Mucosa of descending colon (tissue), 3 donors: ENCODE measurements around the gene AK8. TPM values are rescaled to one million over a fixed set of nuclear protein-coding genes. Genes with fewer than 3 reads are reported as not detected.

Source experiments
- ATAC-seq: fragments of 200-7000 bp; cut with Tn5 transposase; one replicate; pipeline ENCODE4 v1.9.1; 2020; ENCODE audit warnings: mild to moderate bottlenecking, moderate library complexity
- DNase-seq, 3 donors: peaks; one replicate each; pipeline ENCODE4 v3.0.0-alpha.2; 2020
- H3K36me3 ChIP-seq: fragments of 200-600 bp; one replicate; pipeline ENCODE4 v1.8.0; 2021; ENCODE audit warnings: low read depth, mild to moderate bottlenecking
- H3K4me1 ChIP-seq: fragments of 200-600 bp; one replicate; pipeline ENCODE4 v1.8.0; 2021; ENCODE audit warnings: low read depth, mild to moderate bottlenecking
- H3K4me3 ChIP-seq: fragments of 200-600 bp; one replicate; pipeline ENCODE4 v1.8.0; 2021; ENCODE audit warnings: mild to moderate bottlenecking
- H3K9me3 ChIP-seq: fragments of 200-600 bp; one replicate; pipeline ENCODE4 v1.8.0; 2021; ENCODE audit warnings: mild to moderate bottlenecking
- intact Hi-C, 2 donors: fragments of 100-400 bp; cut with DNase I in 1 of 2; cut with micrococcal nuclease in 1 of 2; formaldehyde crosslinking; loops; one replicate each; pipeline versions ENCODE4 v1.11.0 to v1.11.1; 2022; cut with DNase I, micrococcal nuclease
- total RNA-seq, 3 donors: library from RNA; stranded (reverse); fragmentation: NEBNext Ultra II Directional in 2 of 3; extraction: Animal tissue kit (Norgen Biotek cat#: 25700) in 2 of 3; gene quantifications; one replicate each; pipeline versions ENCODE4 v1.2.1 to v1.2.4, GENCODE V29; 2021 to 2023
- TF ChIP-seq, protein P1 (sequence below): fragments of 200-600 bp; IDR thresholded peaks from one replicate; pipeline ENCODE4 v1.8.0; 2022; ENCODE audit warnings: antibody characterized with exemption, mild to moderate bottlenecking
- donor health status: DM: no; HTN: no; CAD: no; lungs with moderate emphysema.
- donor health status: DM: no; HTN: no; CAD: no.
- donor health status: DM: no; HTN: yes; CAD: no.

AK8 gene
- total RNA-seq, 3 donors from 2014 or later: 0.96 to 2.0 TPM; not detected in 1

DNA sequence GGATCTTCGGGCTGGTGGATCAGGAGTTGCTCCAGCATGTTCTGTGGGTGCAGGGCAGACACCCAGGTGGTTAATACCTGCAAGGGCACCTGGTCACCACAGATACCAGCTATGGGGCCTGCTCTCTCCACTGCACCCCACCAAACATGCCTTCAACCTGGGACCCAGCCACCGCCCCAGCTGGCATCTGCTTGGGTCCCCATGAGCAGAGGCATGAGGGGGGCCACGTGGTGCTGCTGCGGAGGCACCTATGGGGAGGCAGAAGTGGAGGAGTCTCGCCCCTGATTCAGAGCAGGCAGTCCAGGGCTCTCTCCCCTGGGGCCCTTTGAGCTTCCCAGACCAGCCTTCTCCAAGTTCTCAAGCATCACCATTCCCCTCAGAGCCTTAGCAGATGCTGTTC, 2.9 kb downstream of the AK8 start:
- Histone ChIP-seq H3K9me3 (no peaks in the 10 kb centered on the region), H3K36me3 (no peaks in the 10 kb centered on the region), H3K4me1 (peaks cover 5% of the 10 kb centered on the region), H3K4me3 (no peak overlapping the region)
- TF ChIP-seq, protein P1, sequence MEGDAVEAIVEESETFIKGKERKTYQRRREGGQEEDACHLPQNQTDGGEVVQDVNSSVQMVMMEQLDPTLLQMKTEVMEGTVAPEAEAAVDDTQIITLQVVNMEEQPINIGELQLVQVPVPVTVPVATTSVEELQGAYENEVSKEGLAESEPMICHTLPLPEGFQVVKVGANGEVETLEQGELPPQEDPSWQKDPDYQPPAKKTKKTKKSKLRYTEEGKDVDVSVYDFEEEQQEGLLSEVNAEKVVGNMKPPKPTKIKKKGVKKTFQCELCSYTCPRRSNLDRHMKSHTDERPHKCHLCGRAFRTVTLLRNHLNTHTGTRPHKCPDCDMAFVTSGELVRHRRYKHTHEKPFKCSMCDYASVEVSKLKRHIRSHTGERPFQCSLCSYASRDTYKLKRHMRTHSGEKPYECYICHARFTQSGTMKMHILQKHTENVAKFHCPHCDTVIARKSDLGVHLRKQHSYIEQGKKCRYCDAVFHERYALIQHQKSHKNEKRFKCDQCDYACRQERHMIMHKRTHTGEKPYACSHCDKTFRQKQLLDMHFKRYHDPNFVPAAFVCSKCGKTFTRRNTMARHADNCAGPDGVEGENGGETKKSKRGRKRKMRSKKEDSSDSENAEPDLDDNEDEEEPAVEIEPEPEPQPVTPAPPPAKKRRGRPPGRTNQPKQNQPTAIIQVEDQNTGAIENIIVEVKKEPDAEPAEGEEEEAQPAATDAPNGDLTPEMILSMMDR: no peak
- ATAC-seq (no peak), DNase-seq (no peak)
- intact Hi-C loops: no loop called here

DNA sequence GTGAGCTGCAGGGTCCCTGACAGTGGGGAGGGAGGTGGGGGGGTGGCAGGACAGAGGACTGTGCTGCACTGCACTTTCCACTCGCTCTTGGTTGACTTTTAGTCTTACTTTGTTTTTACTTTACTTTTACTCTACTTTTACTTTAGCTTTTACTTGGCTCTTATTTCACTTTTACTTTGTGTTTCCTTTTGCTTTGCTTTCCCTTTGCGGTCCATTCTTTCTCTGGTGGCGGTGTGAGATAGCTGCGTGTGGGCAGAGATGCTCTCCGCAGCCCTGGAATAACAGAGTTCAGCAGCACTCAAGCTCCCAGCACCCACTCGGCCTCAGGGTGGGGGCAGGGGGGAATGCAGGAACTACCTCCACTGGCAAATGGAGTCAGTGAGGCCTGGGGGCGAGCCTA, 4.7 kb downstream of the AK8 start:
- no peak overlapping the region for H3K4me3 ChIP-seq

DNA sequence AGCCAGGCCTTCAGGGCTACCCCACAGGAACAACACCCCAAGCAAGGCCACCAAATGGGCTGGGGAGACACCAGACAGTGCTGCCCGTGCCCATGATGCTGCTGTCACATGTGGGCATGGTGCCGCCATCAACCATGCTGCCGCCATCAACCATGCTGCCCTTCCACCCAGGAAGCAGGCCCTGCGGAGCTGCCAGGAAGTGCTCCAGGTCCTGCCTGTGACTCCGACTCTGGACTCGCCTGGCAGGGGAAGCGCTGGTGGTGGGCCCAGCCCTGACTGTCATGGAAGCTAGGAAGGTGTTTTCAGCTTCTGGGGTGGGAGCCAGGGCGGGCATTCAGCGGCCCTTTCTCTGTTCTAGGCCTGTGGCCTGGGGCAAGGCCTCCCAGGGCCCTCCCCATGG, 8.8 kb downstream of the AK8 start:
- no peak overlapping the region for H3K4me3 ChIP-seq
- no peaks in the 10 kb centered on the region for H3K36me3 ChIP-seq
- intact Hi-C loops: no loop called here
- ATAC-seq (no peak), DNase-seq (peak in 1 of 3 donors; percentile 31)
- TF ChIP-seq, protein P1: no peak
- H3K9me3 ChIP-seq: no peaks in the 10 kb centered on the region
- H3K4me1 ChIP-seq: no peaks in the 10 kb centered on the region

More for the DNA sequence above, 4.7 kb downstream of the AK8 start:
- Histone ChIP-seq H3K36me3 (no peaks in the 10 kb centered on the region), H3K9me3 (no peaks in the 10 kb centered on the region), H3K4me1 (no peaks in the 10 kb centered on the region)
- intact Hi-C loops: no loop called here
- DNase-seq (peak in 1 of 3 donors; percentile 4), ATAC-seq (no peak)
- TF ChIP-seq, protein P1: no peak

DNA sequence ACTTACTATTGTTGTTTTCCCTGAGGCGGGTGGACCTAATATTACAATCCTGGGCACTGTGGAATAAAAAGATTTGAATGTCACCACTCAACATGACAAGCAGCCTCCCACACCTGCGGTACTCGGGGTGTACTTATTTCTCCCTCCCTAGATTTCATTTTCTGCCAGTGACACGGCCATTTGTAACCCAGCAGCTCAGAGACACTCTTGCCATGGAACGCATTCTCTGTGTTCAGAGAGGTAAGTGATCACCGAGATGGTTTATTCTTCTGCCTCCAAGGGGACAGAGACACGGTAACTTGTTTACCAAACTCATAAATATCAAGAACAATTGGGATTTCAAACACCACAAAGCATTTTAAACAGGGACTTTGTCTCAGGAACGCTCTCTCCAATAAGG, 11.2 kb downstream of the AK8 start:
- intact Hi-C loops: no loop called here
- H3K4me1 ChIP-seq: no peaks in the 10 kb centered on the region
- no peaks in the 10 kb centered on the region for H3K36me3 ChIP-seq
- TF ChIP-seq, protein P1: no peak
- DNase-seq (no peak), ATAC-seq (no peak)
- H3K9me3 ChIP-seq: no peaks in the 10 kb centered on the region
- no peak overlapping the region for H3K4me3 ChIP-seq

DNA sequence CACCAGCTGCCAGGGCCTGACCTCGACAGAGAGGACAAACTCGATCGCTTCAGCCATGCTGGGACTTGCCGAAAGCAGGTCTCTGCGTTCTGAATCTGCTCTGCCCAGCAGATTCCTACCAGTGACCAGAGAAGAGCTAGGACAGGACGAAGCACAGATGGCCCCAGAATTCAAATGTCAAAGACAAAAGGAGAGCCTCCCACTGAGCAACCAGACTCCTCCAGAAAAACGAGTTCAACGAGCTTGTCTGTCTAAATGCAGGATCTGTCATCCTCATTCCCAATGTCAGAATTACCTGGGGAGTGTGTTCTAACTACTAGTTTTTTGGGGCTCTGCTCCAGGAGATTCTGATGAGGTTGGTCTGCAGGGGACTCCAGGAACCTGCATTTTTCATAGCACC, 13.4 kb downstream of the AK8 start:
- no peak for ATAC-seq
- H3K4me3 ChIP-seq: no peak overlapping the region
- H3K9me3 ChIP-seq: no peaks in the 10 kb centered on the region
- H3K36me3 ChIP-seq: no peaks in the 10 kb centered on the region
- no peak for DNase-seq
- H3K4me1 ChIP-seq: no peaks in the 10 kb centered on the region
- intact Hi-C loops: no loop called here
- TF ChIP-seq, protein P1: no peak

DNA sequence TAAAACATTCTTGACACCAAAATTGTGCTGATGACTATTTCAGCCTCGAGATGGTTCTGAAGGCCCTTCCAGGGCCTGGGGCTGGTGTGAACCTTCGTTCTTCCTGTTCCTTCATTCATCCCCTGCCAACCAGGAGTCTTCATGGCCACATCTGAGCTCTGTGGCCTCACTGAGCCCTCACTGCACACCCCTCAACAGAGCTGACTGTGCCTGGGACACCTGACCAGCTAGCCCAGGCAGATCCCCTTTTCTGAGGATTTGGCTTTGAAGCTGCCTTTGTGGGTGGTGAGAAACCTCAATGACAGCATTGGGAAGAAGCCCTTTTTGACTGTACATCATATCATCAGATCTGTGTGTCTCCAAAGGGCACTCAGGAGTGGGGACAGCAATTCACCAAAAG, 13.8 kb downstream of the AK8 start:
- ATAC-seq (no peak), DNase-seq (no peak)
- H3K36me3 ChIP-seq: no peaks in the 10 kb centered on the region
- no peaks in the 10 kb centered on the region for H3K4me1 ChIP-seq
- H3K4me3 ChIP-seq: no peak overlapping the region
- TF ChIP-seq, protein P1: no peak
- no peaks in the 10 kb centered on the region for H3K9me3 ChIP-seq
- intact Hi-C loops: no loop called here
